Fibroblast of villous mesenchyme (primary cell): Measurements from ENCODE around the gene CDKN2AIPNL. TPM values are rescaled to one million over a fixed set of nuclear protein-coding genes. Genes with fewer than 3 reads are reported as not detected.
A peak's percentile ranks its signal among the peaks of the same experiment; 100 is the strongest.

Experiments
- DNase-seq: peaks from one replicate; pipeline ENCODE4 v3.0.0-alpha.2; 2010; ENCODE audit warnings: low read depth
- H3K4me3 ChIP-seq: 2 replicates; pipeline ENCODE4 v1.5.1; 2011; ENCODE audit warnings: low read depth, mild to moderate bottlenecking, low read length
- total RNA-seq: library from RNA; depleted of rRNA; stranded (reverse); fragments of >200 nt; gene quantifications from 2 replicates; pipeline ENCODE4 v1.2.3, GENCODE V29; 2012
- TF ChIP-seq, protein P1 (sequence below): IDR thresholded peaks from 2 replicates; pipeline ENCODE4 v1.5.1; 2012; ENCODE audit warnings: low read depth, mild to moderate bottlenecking, low read length; ENCODE audit not compliant: insufficient read depth

The CDKN2AIPNL gene, protein sequence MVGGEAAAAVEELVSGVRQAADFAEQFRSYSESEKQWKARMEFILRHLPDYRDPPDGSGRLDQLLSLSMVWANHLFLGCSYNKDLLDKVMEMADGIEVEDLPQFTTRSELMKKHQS
- total RNA-seq = 20.3 and 30.7 TPM in 2 replicates

DNA sequence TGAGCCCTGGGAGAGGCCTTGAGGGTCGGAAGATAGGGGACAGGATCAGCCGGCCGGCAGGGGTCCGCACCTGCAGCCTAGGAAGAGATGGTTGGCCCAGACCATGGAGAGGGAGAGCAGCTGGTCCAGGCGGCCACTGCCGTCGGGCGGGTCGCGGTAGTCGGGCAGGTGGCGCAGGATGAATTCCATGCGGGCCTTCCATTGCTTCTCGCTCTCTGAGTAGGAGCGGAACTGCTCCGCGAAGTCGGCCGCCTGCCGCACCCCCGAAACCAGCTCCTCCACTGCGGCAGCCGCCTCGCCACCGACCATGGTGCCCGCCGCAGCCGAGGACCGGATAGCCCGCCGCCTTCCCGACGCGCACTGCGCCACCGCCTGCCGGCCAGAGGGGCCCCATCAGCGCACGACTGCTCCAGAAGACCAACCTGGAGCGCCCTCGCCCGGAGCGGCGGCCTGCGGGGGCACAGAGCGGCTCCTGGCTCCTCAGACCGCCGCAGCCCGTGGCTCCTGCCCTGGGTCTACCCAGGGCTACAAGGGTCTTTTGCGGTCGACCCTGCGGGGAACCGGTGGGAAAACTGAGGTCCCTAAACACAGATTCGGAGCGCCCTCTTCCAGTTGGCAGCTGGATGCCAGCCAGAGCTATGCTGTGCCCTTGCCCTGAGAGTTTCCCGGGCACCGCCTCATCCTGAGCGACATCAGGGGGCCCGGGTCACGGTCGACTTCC lies at the start of gene CDKN2AIPNL:
TSS of gene CDKN2AIPNL (minus strand) at position 336 of the 721 bp plus-strand sequence. CDS start at position 309, 27 bp downstream.
- DNase-seq = peak; percentile 86
- TF ChIP-seq, protein P1, sequence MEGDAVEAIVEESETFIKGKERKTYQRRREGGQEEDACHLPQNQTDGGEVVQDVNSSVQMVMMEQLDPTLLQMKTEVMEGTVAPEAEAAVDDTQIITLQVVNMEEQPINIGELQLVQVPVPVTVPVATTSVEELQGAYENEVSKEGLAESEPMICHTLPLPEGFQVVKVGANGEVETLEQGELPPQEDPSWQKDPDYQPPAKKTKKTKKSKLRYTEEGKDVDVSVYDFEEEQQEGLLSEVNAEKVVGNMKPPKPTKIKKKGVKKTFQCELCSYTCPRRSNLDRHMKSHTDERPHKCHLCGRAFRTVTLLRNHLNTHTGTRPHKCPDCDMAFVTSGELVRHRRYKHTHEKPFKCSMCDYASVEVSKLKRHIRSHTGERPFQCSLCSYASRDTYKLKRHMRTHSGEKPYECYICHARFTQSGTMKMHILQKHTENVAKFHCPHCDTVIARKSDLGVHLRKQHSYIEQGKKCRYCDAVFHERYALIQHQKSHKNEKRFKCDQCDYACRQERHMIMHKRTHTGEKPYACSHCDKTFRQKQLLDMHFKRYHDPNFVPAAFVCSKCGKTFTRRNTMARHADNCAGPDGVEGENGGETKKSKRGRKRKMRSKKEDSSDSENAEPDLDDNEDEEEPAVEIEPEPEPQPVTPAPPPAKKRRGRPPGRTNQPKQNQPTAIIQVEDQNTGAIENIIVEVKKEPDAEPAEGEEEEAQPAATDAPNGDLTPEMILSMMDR = peak; percentile 66
- H3K4me3 ChIP-seq = peak within 1 kb of the TSS; percentile 91

DNA sequence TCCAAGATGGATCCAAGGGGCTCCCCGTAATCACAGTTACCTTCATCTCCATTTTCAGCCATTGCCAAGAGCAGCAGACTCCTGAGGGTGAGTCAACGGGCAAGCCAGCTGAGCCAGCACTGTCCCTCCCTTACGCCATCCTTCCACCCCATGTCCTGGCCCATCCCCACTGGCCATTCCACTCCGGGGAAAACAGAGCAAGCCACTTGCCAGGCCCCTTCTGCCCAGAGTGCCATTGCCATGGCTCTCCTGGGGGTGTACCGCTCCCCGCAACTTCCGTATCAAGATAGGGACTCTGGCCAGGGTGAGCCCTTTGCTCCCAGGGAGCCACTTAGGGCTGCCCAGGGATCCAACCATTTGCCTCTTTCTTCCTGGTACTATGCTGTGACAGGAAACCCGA lies 48.9 kb upstream of the CDKN2AIPNL start:
- no peak for DNase-seq
- TF ChIP-seq, protein P1 = no peak
- no peak overlapping the region for H3K4me3 ChIP-seq

DNA sequence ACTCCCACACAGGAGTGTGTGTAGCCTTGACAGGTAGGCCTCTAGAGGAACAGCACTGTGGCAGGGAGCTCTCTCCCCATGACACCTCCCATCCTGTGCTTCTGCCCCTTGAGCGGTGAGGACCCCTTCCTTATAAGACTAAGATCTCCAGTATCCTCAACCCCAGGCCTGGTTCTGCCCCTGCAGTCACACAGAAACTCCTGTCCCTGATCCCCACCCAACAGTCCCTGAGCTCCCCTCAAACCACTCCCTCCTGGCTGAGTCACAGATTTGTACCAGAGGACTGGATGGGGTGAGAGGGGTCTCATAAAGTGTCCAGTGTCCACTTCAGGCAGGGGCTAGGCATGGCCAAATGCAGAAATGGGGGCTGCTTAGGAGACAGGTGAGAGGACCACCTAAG lies 47.8 kb upstream of the CDKN2AIPNL start:
- no peak overlapping the region for H3K4me3 ChIP-seq
- TF ChIP-seq, protein P1 = no peak
- DNase-seq = no peak

DNA sequence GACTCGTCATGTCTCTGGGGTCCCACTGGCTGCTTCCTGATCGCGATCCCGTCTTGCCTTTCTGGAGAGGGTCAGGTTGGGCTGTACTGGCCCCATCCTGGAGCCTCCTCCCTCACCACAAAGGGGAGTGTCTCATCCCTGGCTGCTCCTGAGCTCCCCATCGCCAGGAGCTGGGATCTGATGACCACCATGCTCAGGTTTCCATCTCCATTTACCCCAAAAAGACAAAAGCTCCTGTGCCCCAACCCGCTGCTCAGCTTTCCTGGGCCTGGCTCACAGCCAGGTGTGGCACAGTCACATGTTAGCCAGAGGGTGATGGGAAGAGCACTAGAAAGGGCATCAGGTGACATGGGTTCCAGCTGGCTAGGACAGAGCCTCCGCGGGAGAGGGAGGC lies 47.3 kb upstream of the CDKN2AIPNL start:
- no peak for DNase-seq
- H3K4me3 ChIP-seq = no peak overlapping the region
- TF ChIP-seq, protein P1 = no peak

DNA sequence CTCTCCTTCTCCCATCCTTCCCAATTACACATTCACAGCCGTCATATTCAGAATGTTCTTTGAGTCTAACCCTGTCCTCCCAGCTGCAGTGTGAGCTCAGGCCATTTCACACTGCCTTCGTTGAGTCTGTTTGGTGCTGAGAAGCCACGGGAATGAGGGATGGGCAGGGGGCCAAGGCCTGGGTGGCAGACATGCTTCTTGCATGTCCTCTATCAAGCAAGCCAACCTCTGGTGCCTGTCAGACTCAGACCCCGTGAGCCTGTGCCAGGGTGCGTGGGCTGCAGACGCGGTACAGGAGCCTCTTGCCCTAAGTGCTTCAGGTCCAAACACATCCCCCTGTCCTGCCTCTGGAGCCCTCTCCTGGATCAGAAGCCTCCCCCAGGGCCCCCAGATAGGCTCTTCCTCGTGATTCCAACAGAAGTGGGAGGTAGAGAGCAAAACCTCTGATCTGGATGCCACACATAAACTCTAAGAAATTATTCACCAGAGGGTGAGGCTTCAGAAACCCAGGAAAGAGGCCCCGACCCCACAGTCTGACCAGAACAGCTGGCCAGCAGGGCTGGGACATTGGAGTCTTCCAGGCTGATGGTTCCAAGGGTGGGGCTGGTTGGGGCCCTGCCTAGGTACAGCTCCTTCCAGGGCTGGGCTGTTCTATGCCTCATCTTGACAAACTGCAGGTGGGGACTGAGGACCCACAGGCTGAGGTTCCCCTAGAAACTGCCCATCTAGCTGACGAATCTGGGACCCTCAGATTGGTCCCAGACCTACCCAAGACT lies 46.7 kb upstream of the CDKN2AIPNL start:
- H3K4me3 ChIP-seq = no peak overlapping the region
- DNase-seq = peak; percentile 58
- TF ChIP-seq, protein P1 = no peak

DNA sequence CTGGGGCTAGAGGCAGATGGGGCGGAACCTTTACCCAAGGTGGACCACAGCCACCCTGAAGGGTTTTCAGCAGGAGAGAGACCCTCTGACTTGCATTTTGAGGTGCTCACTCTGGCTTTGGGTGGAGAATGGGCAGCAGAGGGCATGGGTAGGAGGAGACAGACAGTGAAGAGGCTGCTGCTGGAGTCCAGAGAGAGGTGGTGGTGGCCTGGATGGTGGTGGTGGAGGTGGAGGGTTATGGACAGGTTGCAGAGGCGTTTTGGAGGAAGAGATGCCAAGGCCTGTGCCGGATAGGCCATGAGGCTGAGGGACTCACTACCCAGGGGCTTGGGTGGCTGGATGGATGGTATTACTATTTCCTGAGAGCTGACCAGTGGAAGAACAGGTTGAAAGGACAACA lies 46.1 kb upstream of the CDKN2AIPNL start:
- TF ChIP-seq, protein P1 = no peak
- DNase-seq = no peak
- H3K4me3 ChIP-seq = no peak overlapping the region
